ENCODE results near the gene RAMACL.

RAMACL gene

GRCh38 chr6:166616261-166617238, 30.1 kb upstream of the RAMACL start:
- TF ChIP-seq CTCF (IDR thresholded peaks at IDR 0.05; ENCODE audit: low read depth, low read length): no peak
- DNase-seq (ENCODE audit: extremely low read depth, low read depth): no peak

GRCh38 chr6:166615059-166615770, 28.7 kb upstream of the RAMACL start:
- no peak for DNase-seq (ENCODE audit: extremely low read depth, low read depth)
- no peak for TF ChIP-seq CTCF (IDR thresholded peaks at IDR 0.05; ENCODE audit: low read depth, low read length)

- DNase-seq (ENCODE audit: extremely low read depth, low read depth): no peak
- no peak for TF ChIP-seq CTCF (IDR thresholded peaks at IDR 0.05; ENCODE audit: low read depth, low read length)
These were observed 28.1 kb upstream of the RAMACL start for GRCh38 chr6:166614589-166614988.

- DNase-seq (ENCODE audit: extremely low read depth, low read depth): no peak
- TF ChIP-seq CTCF (IDR thresholded peaks at IDR 0.05; ENCODE audit: low read depth, low read length): no peak
These were observed 27.7 kb upstream of the RAMACL start for GRCh38 chr6:166614171-166614583.

GRCh38 chr6:166613027-166613426, 26.5 kb upstream of the RAMACL start:
- DNase-seq (ENCODE audit: extremely low read depth, low read depth): no peak

GRCh38 chr6:166612471-166612881, 26.0 kb upstream of the RAMACL start:
- DNase-seq (ENCODE audit: extremely low read depth, low read depth): no peak
- no peak for TF ChIP-seq CTCF (IDR thresholded peaks at IDR 0.05; ENCODE audit: low read depth, low read length)

More at GRCh38 chr6:166613027-166613426, 26.5 kb upstream of the RAMACL start:
- no peak for TF ChIP-seq CTCF (IDR thresholded peaks at IDR 0.05; ENCODE audit: low read depth, low read length)

GRCh38 chr6:166611631-166612030, 25.2 kb upstream of the RAMACL start:
- TF ChIP-seq CTCF (IDR thresholded peaks at IDR 0.05; ENCODE audit: low read depth, low read length): no peak
- no peak for DNase-seq (ENCODE audit: extremely low read depth, low read depth)

All from AG09319 (cell line).